ENCODE data around the gene CHRDL2. TPM values are rescaled to one million over a fixed set of nuclear protein-coding genes. Genes with fewer than 3 reads are reported as not detected.

Gene CHRDL2
- total RNA-seq, 4 donors from 2014 or later = 0.28 to 0.96 TPM; not detected in 2

- DNase-seq (ENCODE audit: low spot score) (no peak), ATAC-seq (ENCODE audit: low FRiP score) (no peak)
- TF ChIP-seq CTCF (IDR thresholded peaks at IDR 0.05) = no peak
Observed at GRCh38 chr11:74681686-74682651, 49.3 kb downstream of the CHRDL2 start.

GRCh38 chr11:74680703-74681531 is 50.3 kb downstream of the CHRDL2 start:
- DNase-seq (ENCODE audit: low spot score) (no peak), ATAC-seq (ENCODE audit: low FRiP score) (no peak)
- TF ChIP-seq CTCF (IDR thresholded peaks at IDR 0.05) = no peak

- DNase-seq (ENCODE audit: low spot score) = no peak
- no peak for TF ChIP-seq CTCF (IDR thresholded peaks at IDR 0.05)
- peak; percentile 21 for ATAC-seq (ENCODE audit: low FRiP score)
Observed at GRCh38 chr11:74680035-74680671, 51.1 kb downstream of the CHRDL2 start.

- TF ChIP-seq CTCF (IDR thresholded peaks at IDR 0.05) = no peak
- DNase-seq (ENCODE audit: low spot score) = no peak
- no peak for ATAC-seq (ENCODE audit: low FRiP score)
Observed at GRCh38 chr11:74679513-74679865, 51.7 kb downstream of the CHRDL2 start.

GRCh38 chr11:74678591-74679512 is 52.4 kb downstream of the CHRDL2 start:
- peak; percentile 42 for ATAC-seq (ENCODE audit: low FRiP score)
- DNase-seq (ENCODE audit: low spot score) = no peak
- no peak for TF ChIP-seq CTCF (IDR thresholded peaks at IDR 0.05)

GRCh38 chr11:74678041-74678440 is 53.2 kb downstream of the CHRDL2 start:
- no peak for TF ChIP-seq CTCF (IDR thresholded peaks at IDR 0.05)
- DNase-seq (ENCODE audit: low spot score) (no peak), ATAC-seq (ENCODE audit: low FRiP score) (no peak)
